ENCODE data around the gene HSPB1. TPM values are rescaled to one million over a fixed set of nuclear protein-coding genes. Genes with fewer than 3 reads are reported as not detected.
"Not testable (repeated sequence)": the region's sequence is repeated elsewhere in the genome, so short reads cannot be mapped to it uniquely, and the experiment has no call there.

HSPB1 gene
- total and polyA plus RNA-seq, 7 experiments from 2014 or later: 26.3 to 93.5 (median 40.6) TPM

GRCh38 chr7:76292213-76292573 lies 10.3 kb upstream of the HSPB1 start:
- H3K4me3 Mint-ChIP-seq: no peak overlapping the region
- H3K36me3 ChIP-seq (ENCODE audit: control insufficient read depth in 2 of 3, insufficient read depth in 3 of 3, low read length in 3 of 3): no peaks in the 10 kb centered on the region
- CTCF ChIA-PET: interaction anchor here (0.6 to 2.8 kb wide), 7 partner anchors 9 to 113 kb away, joined by 3 to 79 read pairs (median 4); no protein-coding TSS in a partner anchor
- no peaks in the 10 kb centered on the region for H3K9me3 ChIP-seq (ENCODE audit: control insufficient read depth in 2 of 3, low read length in 3 of 3)
- POLR2A ChIA-PET: interaction anchor here (1.7 to 2.3 kb wide), 2 partner anchors 22 to 26 kb away, joined by 4 to 8 read pairs; no protein-coding TSS in a partner anchor
- H3K27me3 ChIP-seq (ENCODE audit: control insufficient read depth in 2 of 2, insufficient read depth in 2 of 2, low read length in 2 of 2): no peaks in the 10 kb centered on the region
- no peak overlapping the region for H3K4me3 ChIP-seq (ENCODE audit: low read length)
- DNase-seq (no peak), ATAC-seq (no peak)
- peaks cover 0 to 23% (median 5%) of the 10 kb centered on the region in 7 donors for H3K4me1 Mint-ChIP-seq
- intact Hi-C loops (cut with micrococcal nuclease): no loop called here
- H3K36me3 Mint-ChIP-seq: no peaks in the 10 kb centered on the region
- H3K27ac Mint-ChIP-seq: no peak overlapping the region
- no peaks in the 10 kb centered on the region for H3K9me3 Mint-ChIP-seq
- H3K27me3 Mint-ChIP-seq: peaks cover 0 to 6% (median 0%) of the 10 kb centered on the region in 5 donors
- H3K27ac ChIP-seq (ENCODE audit: low read depth, low read length): no peak overlapping the region
- no peaks in the 10 kb centered on the region for H3K4me1 ChIP-seq (ENCODE audit: control insufficient read depth in 2 of 2, insufficient read depth in 2 of 2, low read length in 2 of 2)

- intact Hi-C loops (cut with micrococcal nuclease); H3K27me3 Mint-ChIP-seq; H3K4me3 ChIP-seq (ENCODE audit: low read length); H3K27ac ChIP-seq (ENCODE audit: low read depth, low read length); ATAC-seq; H3K27ac Mint-ChIP-seq; H3K4me1 ChIP-seq (ENCODE audit: control insufficient read depth in 2 of 2, insufficient read depth in 2 of 2, low read length in 2 of 2); H3K27me3 ChIP-seq (ENCODE audit: control insufficient read depth in 2 of 2, insufficient read depth in 2 of 2, low read length in 2 of 2); H3K36me3 ChIP-seq (ENCODE audit: control insufficient read depth in 2 of 3, insufficient read depth in 3 of 3, low read length in 3 of 3); H3K4me3 Mint-ChIP-seq; H3K9me3 Mint-ChIP-seq; DNase-seq; H3K36me3 Mint-ChIP-seq; H3K9me3 ChIP-seq (ENCODE audit: control insufficient read depth in 2 of 3, low read length in 3 of 3): not testable (repeated sequence)
- POLR2A ChIA-PET: interaction anchor here (2.3 kb wide), 1 partner anchor 21 kb away, joined by 8 read pairs; no protein-coding TSS in a partner anchor
- CTCF ChIA-PET: interaction anchor here (0.6 to 2.8 kb wide), 7 partner anchors 9 to 114 kb away, joined by 4 to 79 read pairs (median 5); no protein-coding TSS in a partner anchor
- peaks cover 0 to 25% (median 5%) of the 10 kb centered on the region in 7 donors for H3K4me1 Mint-ChIP-seq
Measured at GRCh38 chr7:76292911-76293310, 9.6 kb upstream of the HSPB1 start.

- intact Hi-C loops (cut with micrococcal nuclease): no loop called here
- Mint-ChIP-seq H3K9me3 (no peaks in the 10 kb centered on the region), H3K36me3 (no peaks in the 10 kb centered on the region), H3K27ac (peak overlapping the region in 1 of 9 donors; percentile 23), H3K4me1 (peaks cover 0 to 25% (median 5%) of the 10 kb centered on the region in 7 donors), H3K27me3 (peaks cover 0 to 6% (median 0%) of the 10 kb centered on the region in 5 donors), H3K4me3 (no peak overlapping the region)
- Histone ChIP-seq H3K36me3 (ENCODE audit: control insufficient read depth in 2 of 3, insufficient read depth in 3 of 3, low read length in 3 of 3) (no peaks in the 10 kb centered on the region), H3K4me3 (ENCODE audit: low read length) (no peak overlapping the region), H3K4me1 (ENCODE audit: control insufficient read depth in 2 of 2, insufficient read depth in 2 of 2, low read length in 2 of 2) (no peaks in the 10 kb centered on the region), H3K27ac (ENCODE audit: low read depth, low read length) (no peak overlapping the region), H3K9me3 (ENCODE audit: control insufficient read depth in 2 of 3, low read length in 3 of 3) (no peaks in the 10 kb centered on the region), H3K27me3 (ENCODE audit: control insufficient read depth in 2 of 2, insufficient read depth in 2 of 2, low read length in 2 of 2) (no peaks in the 10 kb centered on the region)
- ATAC-seq (no peak), DNase-seq (no peak)
- ChIA-PET POLR2A (interaction anchor here (0.7 kb wide), 1 partner anchor 21 kb away, joined by 3 read pairs; no protein-coding TSS in a partner anchor), CTCF (interaction anchor here (0.8 to 1.0 kb wide), 3 partner anchors 17 to 66 kb away, joined by 4 to 6 read pairs (median 5); no protein-coding TSS in a partner anchor)
Measured at GRCh38 chr7:76293407-76293901, 9.0 kb upstream of the HSPB1 start.

GRCh38 chr7:76294344-76295024 lies 8.0 kb upstream of the HSPB1 start:
- Mint-ChIP-seq H3K36me3 (no peaks in the 10 kb centered on the region), H3K4me1 (peaks cover 0 to 25% (median 5%) of the 10 kb centered on the region in 7 donors), H3K9me3 (no peaks in the 10 kb centered on the region), H3K27me3 (peaks cover 0 to 6% (median 0%) of the 10 kb centered on the region in 5 donors), H3K4me3 (no peak overlapping the region), H3K27ac (no peak overlapping the region)
- no peak for DNase-seq
- no peaks in the 10 kb centered on the region for H3K36me3 ChIP-seq (ENCODE audit: control insufficient read depth in 2 of 3, insufficient read depth in 3 of 3, low read length in 3 of 3)
- ChIA-PET CTCF (interaction anchor here (0.7 to 1.3 kb wide), 3 partner anchors 18 to 65 kb away, joined by 4 read pairs; no protein-coding TSS in a partner anchor), POLR2A (interaction anchor here (1.5 kb wide), 1 partner anchor 11 kb away, joined by 3 read pairs; no protein-coding TSS in a partner anchor)
- no peaks in the 10 kb centered on the region for H3K27me3 ChIP-seq (ENCODE audit: control insufficient read depth in 2 of 2, insufficient read depth in 2 of 2, low read length in 2 of 2)
- no peak overlapping the region for H3K4me3 ChIP-seq (ENCODE audit: low read length)
- intact Hi-C loops (cut with micrococcal nuclease): no loop called here
- H3K4me1 ChIP-seq (ENCODE audit: control insufficient read depth in 2 of 2, insufficient read depth in 2 of 2, low read length in 2 of 2): no peaks in the 10 kb centered on the region
- H3K27ac ChIP-seq (ENCODE audit: low read depth, low read length): no peak overlapping the region
- peak; percentile 67 for ATAC-seq
- no peaks in the 10 kb centered on the region for H3K9me3 ChIP-seq (ENCODE audit: control insufficient read depth in 2 of 3, low read length in 3 of 3)

GRCh38 chr7:76296743-76297740 lies 5.4 kb upstream of the HSPB1 start:
- no peak for DNase-seq
- Mint-ChIP-seq H3K4me3 (peak overlapping the region in 1 of 10 donors; percentile 13), H3K27me3 (peaks cover 0 to 13% (median 0%) of the 10 kb centered on the region in 5 donors), H3K9me3 (no peaks in the 10 kb centered on the region), H3K27ac (no peak overlapping the region), H3K36me3 (no peaks in the 10 kb centered on the region), H3K4me1 (peaks cover 1 to 12% (median 2%) of the 10 kb centered on the region in 7 donors)
- Histone ChIP-seq H3K9me3 (ENCODE audit: control insufficient read depth in 2 of 3, low read length in 3 of 3) (no peaks in the 10 kb centered on the region), H3K4me3 (ENCODE audit: low read length) (no peak overlapping the region), H3K36me3 (ENCODE audit: control insufficient read depth in 2 of 3, insufficient read depth in 3 of 3, low read length in 3 of 3) (no peaks in the 10 kb centered on the region), H3K27ac (ENCODE audit: low read depth, low read length) (no peak overlapping the region), H3K27me3 (ENCODE audit: control insufficient read depth in 2 of 2, insufficient read depth in 2 of 2, low read length in 2 of 2) (no peaks in the 10 kb centered on the region), H3K4me1 (ENCODE audit: control insufficient read depth in 2 of 2, insufficient read depth in 2 of 2, low read length in 2 of 2) (peaks cover 0 to 2% of the 10 kb centered on the region in 2 donors)
- POLR2A ChIA-PET: interaction anchor here (1.1 kb wide), 1 partner anchor 17 kb away, joined by 5 read pairs; no protein-coding TSS in a partner anchor
- no peak for ATAC-seq
- intact Hi-C loops (cut with micrococcal nuclease): no loop called here
- CTCF ChIA-PET: interaction anchor here (0.9 to 1.6 kb wide), 3 partner anchors 17 to 20 kb away, joined by 3 to 6 read pairs (median 5); no protein-coding TSS in a partner anchor

- intact Hi-C loops (cut with micrococcal nuclease): no loop called here
Measured at GRCh38 chr7:76300166-76300731, 2.2 kb upstream of the HSPB1 start.

More at GRCh38 chr7:76300166-76300731, 2.2 kb upstream of the HSPB1 start:
- H3K27me3 ChIP-seq (ENCODE audit: control insufficient read depth in 2 of 2, insufficient read depth in 2 of 2, low read length in 2 of 2): no peaks in the 10 kb centered on the region
- CTCF ChIA-PET: interaction anchor here (0.6 to 1.0 kb wide), 2 partner anchors 14 to 123 kb away, joined by 3 to 4 read pairs; no protein-coding TSS in a partner anchor
- peak overlapping the region in 3 of 9 donors; percentile 31 to 72 (median 37) for H3K27ac Mint-ChIP-seq
- no peak overlapping the region for H3K4me3 ChIP-seq (ENCODE audit: low read length)
- H3K36me3 Mint-ChIP-seq: peaks cover 0 to 1% (median 0%) of the 10 kb centered on the region in 5 donors
- DNase-seq (no peak), ATAC-seq (no peak)
- H3K36me3 ChIP-seq (ENCODE audit: control insufficient read depth in 2 of 3, insufficient read depth in 3 of 3, low read length in 3 of 3): no peaks in the 10 kb centered on the region
- no peaks in the 10 kb centered on the region for H3K9me3 ChIP-seq (ENCODE audit: control insufficient read depth in 2 of 3, low read length in 3 of 3)
- peaks cover 0 to 20% (median 0%) of the 10 kb centered on the region in 5 donors for H3K27me3 Mint-ChIP-seq
- H3K9me3 Mint-ChIP-seq: no peaks in the 10 kb centered on the region
- H3K4me1 Mint-ChIP-seq: peaks cover 6 to 22% (median 17%) of the 10 kb centered on the region in 7 donors
- POLR2A ChIA-PET: no interaction called here
- peak overlapping the region in 2 of 10 donors; percentile 6 to 26 for H3K4me3 Mint-ChIP-seq
- no peak overlapping the region for H3K27ac ChIP-seq (ENCODE audit: low read depth, low read length)
- peaks cover 0 to 5% of the 10 kb centered on the region in 2 donors for H3K4me1 ChIP-seq (ENCODE audit: control insufficient read depth in 2 of 2, insufficient read depth in 2 of 2, low read length in 2 of 2)

Measured in naive thymus-derived CD4-positive, alpha-beta T cell (primary cell).